Prostate gland (tissue), 2 donors: ENCODE results near the gene MFGE8.

ENCODE experiments used
- CTCF ChIP-seq, 4 experiments: fragments of 200-600 bp in 2 of 4; fragments of 450-650 bp in 2 of 4; sonication (generic) in 2 of 4; IDR thresholded peaks; 1 replicate in 3 of 4; 2 replicates in 1 of 4; pipeline ENCODE4 v1.5.1; 2016 to 2019; ENCODE audit warnings: antibody characterized with exemption in 4 of 4, mild to moderate bottlenecking in 2 of 4, moderate library complexity in 2 of 4
- POLR2A ChIP-seq: fragments of 450-650 bp; IDR thresholded peaks from one replicate; pipeline ENCODE4 v1.6.1; 2016; ENCODE audit warnings: antibody characterized with exemption, mild to moderate bottlenecking
- POLR2AphosphoS5 ChIP-seq: sonication (generic); formaldehyde crosslinking; IDR thresholded peaks from one replicate; pipeline ENCODE4 v1.6.1; 2017; ENCODE audit warnings: antibody characterized with exemption

GRCh38 chr15:88959445-88959844 is 46.3 kb upstream of the MFGE8 start:
- TF ChIP-seq POLR2A: no peak
- no peak for TF ChIP-seq CTCF (IDR thresholded peaks at IDR 0.05)
- no peak for TF ChIP-seq POLR2AphosphoS5
